Esophagus squamous epithelium (tissue), 4 donors: ENCODE results near the gene SEMA4C.

Source experiments
- CTCF ChIP-seq, 6 experiments: fragments of 450-650 bp in 4 of 6; fragments of 200-600 bp in 2 of 6; sonication (generic) in 2 of 6; IDR thresholded peaks; one replicate each; pipeline ENCODE4 v1.5.1; 2016 to 2019; ENCODE audit warnings: antibody characterized with exemption in 6 of 6, mild to moderate bottlenecking in 4 of 6, moderate library complexity in 4 of 6
- POLR2A ChIP-seq, 4 donors: fragments of 450-650 bp; IDR thresholded peaks; one replicate each; pipeline ENCODE4 v1.6.1; 2017; ENCODE audit warnings: antibody characterized with exemption in 4 of 4, mild to moderate bottlenecking in 4 of 4, moderate library complexity in 3 of 4

- TF ChIP-seq CTCF (IDR thresholded peaks at IDR 0.05) (no peak), POLR2A (IDR thresholded peaks at IDR 0.05) (no peak)
Measured at GRCh38 chr2:96874198-96874831, 4.4 kb upstream of the SEMA4C start.
